Eye (tissue), 1 donor: Measurements from ENCODE around the gene MFN2.
"Not testable (repeated sequence)": the region's sequence is repeated elsewhere in the genome, so short reads cannot be mapped to it uniquely, and the experiment has no call there.

Experiments used
- DNase-seq: peaks from one replicate; pipeline ENCODE4 v3.0.0-alpha.2; 2015

MFN2 gene

GRCh38 chr1:11979851-11980675 is at the start of gene MFN2:
TSS of gene MFN2 (plus strand) at chr1:11980444. CDS start at chr1:11989169, 8,725 bp downstream.
- DNase-seq, result peak; percentile 98

GRCh38 chr1:11930571-11931445 is 49.4 kb upstream of the MFN2 start:
- DNase-seq, result peak; percentile 60

DNA sequence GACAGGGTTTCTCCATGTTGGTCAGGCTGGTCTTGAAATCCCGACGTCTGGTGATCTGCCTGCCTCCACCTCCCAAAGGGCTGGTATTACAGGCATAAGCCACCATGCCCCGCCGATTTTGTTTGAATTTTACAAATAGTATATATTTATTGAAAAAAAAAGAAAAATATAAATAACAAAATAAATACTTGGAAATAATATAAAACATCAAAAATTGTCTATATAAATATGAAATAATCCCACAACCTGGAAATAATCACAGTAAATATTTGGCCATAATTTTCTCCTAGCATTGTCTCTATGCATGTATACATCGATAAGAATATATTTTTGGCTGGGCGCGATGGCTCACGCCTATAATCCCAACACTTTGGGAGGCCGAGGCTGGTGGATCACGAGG is 48.4 kb upstream of the MFN2 start:
- DNase-seq, result no peak

DNA sequence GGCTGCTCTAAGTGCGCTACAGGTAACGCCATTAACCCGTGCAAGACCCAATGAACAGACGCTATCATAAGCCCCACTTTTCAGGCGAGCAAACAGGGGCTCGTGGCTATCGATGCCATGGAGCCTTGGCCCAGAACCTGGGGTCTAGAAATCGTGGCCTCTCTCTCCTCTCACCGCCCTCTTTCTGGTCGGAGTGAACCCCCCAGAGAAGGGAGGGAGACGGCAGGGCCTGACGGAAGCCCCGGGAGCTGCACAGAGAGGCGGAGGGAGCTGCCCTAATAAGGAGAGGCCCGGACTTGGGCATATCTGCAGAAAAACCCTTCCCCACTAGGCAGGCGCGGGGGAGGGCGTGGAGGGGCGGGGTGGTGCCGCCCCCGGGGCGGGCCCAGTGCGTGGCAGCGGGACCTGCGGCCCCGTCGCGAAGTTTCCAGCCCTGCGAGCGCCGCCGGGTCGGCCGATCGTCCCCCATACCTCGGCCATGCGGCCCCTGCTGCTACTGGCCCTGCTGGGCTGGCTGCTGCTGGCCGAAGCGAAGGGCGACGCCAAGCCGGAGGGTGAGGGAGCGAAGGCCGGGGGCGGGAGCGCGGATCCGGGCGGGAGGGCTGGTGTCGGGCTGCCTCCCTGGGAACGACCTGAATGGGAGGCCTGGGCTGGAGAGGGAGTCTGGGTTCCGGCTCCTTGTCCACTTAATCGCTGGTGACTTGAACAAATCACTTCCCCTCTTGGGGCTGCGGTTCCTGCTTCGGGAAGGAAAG is 45.8 kb upstream of the MFN2 start, which contains the start of gene PLOD1:
Gene PLOD1 (plus strand): TSS at position 416 of the 755 bp plus-strand sequence. CDS start 63 bp downstream, at position 479.
- peak; percentile 93 for DNase-seq

- DNase-seq, result no peak
Observed at GRCh38 chr1:11935057-11935412, 45.2 kb upstream of the MFN2 start.

DNA sequence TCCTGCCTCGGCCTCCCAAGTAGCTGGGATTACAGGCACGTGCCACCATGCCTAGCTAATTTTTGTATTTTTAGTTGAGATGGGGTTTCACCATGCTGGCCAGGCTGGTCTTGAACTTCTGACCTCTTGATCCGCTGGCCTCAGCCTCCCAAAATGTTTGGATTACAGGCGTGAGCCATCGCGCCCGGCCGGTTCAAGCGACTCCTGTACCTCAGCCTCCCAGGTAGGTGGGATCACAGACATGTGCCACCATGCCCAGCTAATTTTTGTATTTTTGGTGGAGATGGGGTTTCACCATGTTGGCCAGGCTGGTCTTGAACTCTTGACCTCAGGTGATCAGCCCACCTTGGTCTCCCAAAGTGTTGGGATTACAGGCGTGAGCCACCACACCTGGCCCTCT is 44.5 kb upstream of the MFN2 start:
- not testable (repeated sequence) for DNase-seq

DNA sequence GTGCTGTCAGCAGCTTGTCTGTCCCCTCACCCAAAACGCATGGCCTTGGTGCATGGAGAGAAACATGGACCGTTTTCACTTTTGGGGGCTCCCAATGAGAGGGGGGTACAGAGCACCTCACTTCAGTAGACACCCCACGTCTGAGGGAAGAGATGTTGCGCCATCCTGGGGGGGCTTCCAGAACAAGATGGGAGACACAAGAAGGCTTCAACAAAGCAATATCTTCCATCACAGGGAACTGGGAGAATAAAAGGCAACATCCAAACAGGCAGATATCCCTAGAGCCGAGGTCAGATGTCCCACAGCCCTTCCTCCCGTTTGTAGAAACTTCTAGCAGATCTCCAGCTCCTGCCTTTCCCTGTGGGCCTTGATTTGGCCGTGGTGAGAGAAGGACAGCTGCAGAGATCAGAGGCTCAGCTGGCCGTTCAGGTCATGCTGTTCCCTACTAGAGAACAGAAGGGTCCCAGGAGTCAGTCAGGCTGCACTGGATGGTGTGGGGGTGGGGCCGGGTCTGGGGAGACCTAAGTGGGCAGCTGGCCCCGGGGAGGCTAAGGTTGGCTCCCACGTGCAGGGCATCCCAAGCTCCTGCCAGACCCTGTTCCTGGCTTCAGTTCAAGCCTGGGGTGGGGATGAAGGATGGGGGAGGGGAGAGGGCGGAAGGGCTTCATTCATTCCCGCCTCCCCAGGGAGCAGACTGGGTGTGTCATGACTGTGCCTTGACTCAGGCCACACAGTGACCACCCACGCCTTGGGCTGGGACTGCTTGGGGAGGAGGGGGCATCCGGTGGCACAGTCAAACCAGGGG is 41.3 kb upstream of the MFN2 start:
- DNase-seq, result peak; percentile 59

DNA sequence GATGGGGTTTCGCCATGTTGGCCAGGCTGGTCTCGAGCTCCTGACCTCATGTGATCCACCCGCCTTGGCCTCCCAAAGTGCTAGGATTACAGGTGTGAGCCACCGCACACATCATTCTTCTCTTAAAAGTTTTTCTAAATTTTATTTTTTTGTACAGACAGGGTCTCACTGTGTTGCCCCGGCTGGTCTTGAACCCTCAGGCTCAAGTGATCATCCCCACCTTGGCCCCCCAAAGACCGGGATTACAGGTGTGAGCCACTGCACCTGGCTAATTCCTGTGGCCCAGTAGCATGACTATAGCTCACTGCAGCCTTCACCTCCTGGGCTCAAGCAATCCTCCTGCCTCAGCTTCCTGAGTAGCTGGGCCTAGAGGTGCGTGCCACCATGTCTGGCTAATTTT is 40.5 kb upstream of the MFN2 start:
- DNase-seq, result not testable (repeated sequence)

DNA sequence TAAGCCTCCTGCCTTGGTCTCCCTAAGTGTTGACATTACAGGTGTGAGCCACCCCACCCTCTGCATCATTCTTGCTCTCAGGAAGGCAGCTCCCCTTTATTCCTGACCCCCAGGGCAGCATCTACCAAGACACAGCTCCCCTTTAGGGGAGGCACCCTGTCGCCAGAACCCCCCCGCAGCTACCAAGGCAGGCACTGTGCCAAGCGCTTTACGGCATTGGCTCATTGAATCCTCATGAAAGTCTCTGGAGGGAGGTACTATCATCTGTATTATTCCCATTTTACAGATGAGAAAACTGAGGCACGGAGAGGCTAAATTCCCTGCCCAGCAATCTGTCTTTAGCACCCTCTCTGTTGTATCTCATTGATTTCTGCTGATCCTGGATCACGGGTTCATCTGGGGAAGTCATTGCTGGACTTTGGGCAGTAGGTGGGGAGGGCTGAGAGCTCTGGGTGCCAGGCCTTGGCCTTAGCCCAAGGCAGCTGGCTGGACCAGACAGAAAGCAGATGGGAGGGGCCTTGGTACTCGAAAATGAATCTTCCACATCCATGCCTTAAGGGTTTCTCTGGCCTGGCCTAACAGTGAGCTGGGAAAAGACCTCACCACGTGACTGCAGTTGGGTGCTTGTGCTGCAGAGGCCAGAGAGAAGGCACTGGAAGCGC is 39.9 kb upstream of the MFN2 start:
- DNase-seq, result no peak

GRCh38 chr1:11942280-11942679 is 38.0 kb upstream of the MFN2 start:
- no peak for DNase-seq

GRCh38 chr1:11943619-11944018 is 36.6 kb upstream of the MFN2 start:
- DNase-seq, result no peak

DNA sequence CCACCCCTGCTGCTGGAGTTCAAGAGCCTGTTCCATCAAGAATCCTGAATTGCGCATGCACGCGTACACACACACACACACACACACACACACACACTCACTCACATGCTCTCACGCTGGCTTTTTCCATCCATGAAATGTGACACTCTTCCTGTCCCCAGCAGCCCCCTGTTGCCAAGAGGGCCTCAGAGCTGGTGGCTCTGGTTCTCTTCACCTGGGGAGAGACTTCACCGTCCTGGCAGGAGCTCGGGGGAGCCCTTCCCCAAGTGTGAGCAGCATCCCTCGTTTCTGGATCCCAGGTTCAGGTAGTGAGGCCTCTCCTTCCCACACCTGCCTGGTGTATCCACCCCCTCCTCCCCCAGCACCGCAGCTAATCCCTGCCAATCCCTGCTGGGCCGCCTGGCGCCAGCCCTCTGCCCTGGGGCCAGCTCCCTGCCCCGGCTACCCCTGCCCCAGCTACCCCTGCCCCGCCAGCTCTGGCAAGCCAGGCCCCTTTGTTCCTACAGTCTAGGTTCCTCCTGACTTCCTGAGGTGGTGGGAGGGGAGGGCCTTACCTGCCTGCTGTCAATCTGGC is 35.8 kb upstream of the MFN2 start:
- peak; percentile 95 for DNase-seq

DNA sequence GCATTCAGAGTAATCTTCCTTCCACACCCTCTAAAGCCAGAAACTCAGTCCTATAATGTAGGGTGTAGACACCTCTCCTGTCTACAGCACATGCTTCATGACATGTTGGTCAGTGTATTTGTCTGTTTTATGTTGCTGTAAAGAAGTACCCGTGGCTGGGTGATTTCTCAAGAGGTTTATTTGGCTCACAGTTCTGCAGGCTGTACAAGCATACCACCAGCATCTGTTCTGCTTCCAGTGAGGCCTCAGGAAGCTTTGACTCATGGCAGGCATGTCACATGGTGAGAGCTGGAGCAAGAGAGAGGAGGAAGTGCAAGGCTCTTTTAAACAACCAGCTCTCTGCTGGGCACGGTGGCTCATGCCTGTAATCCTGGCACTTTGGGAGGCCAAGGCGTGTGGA is 33.6 kb upstream of the MFN2 start:
- no peak for DNase-seq

GRCh38 chr1:11948822-11949458 is 31.3 kb upstream of the MFN2 start:
- DNase-seq, result no peak

DNA sequence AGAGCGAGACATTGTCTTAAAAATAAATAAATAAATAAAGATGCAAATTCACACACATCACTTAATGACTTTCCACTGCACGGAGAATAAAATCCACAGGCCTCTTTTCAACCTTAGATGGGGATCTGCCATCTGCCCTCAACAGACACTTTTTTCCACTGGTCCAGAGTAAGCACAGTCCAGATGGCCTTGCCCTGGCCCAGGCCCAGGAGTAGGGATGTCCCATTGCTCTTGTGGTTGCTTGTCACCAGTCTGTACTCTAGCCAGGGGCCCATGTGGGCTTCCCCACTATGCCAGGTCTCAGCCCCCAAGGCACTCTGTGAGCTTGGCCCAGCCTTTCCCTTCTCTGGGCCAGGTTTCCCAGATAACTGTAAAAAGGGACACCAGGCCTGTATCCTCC is 28.3 kb upstream of the MFN2 start:
- DNase-seq, result no peak

GRCh38 chr1:11952455-11953109 is 27.7 kb upstream of the MFN2 start:
- DNase-seq, result no peak

DNA sequence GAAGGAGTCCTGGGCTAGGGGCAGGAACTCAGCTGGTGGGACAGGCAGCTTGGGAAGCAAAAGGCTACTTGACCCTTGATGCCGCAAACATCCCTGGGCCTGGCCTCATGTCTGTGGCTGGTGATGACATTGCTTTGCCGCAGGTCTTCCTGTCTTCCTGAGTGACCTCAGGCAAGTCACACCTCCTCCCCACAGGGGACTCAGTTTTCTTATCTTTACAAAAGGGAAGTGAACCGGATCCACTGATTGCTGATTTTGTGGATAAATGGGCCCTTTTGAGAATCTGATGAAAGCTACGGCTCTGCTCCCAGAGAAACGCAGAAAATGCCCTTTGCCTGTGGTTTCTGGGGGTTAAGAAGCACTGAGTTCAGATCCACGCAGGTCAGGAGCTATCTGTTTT is 25.0 kb upstream of the MFN2 start:
- DNase-seq, result no peak

DNA sequence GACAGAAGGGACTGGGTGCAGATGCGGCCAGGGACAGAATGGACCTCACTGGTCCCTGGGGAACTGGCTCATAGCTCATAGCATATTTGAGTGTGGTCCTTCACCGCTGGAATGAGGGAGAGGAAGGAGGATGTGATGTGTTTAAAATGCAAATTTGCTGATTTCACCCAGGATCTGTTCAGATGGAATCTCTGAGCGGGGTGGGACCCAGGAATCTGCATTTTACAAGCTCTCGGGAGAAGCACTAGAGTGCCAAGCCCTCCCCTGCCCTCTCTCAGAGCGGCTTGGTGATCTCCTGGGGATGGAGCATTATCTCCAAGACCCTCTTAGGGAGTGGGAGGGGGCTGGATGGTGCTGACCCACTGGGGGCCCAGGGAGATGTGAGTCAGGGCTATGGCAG is 22.8 kb upstream of the MFN2 start:
- no peak for DNase-seq

DNA sequence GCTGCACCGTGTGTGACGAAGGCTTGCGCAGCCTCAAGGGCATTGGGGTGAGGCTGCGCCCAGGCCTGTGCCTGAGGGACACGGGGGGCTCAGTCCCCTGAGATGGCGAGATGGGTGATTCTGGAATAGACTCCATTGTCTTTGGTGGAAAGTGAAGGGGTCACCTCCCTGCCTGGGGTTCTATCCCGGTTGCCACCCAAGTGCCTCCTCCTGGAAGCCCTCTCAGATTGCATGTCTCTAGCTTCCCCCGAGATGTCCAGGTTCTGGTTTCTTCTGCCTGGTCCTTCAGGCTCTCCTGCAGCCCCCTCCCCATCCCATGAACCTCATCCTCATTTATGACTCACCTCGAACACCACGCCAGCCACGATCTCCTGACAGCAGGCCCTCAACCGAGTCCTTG is 22.3 kb upstream of the MFN2 start:
- no peak for DNase-seq

GRCh38 chr1:11960276-11960675 is 20.0 kb upstream of the MFN2 start:
- DNase-seq, result no peak
